Measurements from ENCODE around the gene TMEM266.
A peak's percentile ranks its signal among the peaks of the same experiment; 100 is the strongest.

Gene TMEM266

GRCh38 chr15:76185716-76186115 is 125.9 kb downstream of the TMEM266 start:
- no peaks in the 10 kb centered on the region for H3K9me3 Mint-ChIP-seq
- no peak overlapping the region for H3K27ac Mint-ChIP-seq
- H3K4me3 Mint-ChIP-seq, result no peak overlapping the region
- no peaks in the 10 kb centered on the region for H3K36me3 Mint-ChIP-seq (ENCODE audit: low read depth)
- H3K4me1 Mint-ChIP-seq (ENCODE audit: low read depth), result peaks cover 15% of the 10 kb centered on the region
- H3K27me3 Mint-ChIP-seq (ENCODE audit: low read depth), result peaks cover 44% of the 10 kb centered on the region

- no peak overlapping the region for H3K4me3 Mint-ChIP-seq
- peaks cover 43% of the 10 kb centered on the region for H3K27me3 Mint-ChIP-seq (ENCODE audit: low read depth)
- peaks cover 11% of the 10 kb centered on the region for H3K4me1 Mint-ChIP-seq (ENCODE audit: low read depth)
- no peaks in the 10 kb centered on the region for H3K9me3 Mint-ChIP-seq
- no peak overlapping the region for H3K27ac Mint-ChIP-seq
- no peaks in the 10 kb centered on the region for H3K36me3 Mint-ChIP-seq (ENCODE audit: low read depth)
Observed at GRCh38 chr15:76187163-76187562, 127.4 kb downstream of the TMEM266 start.

GRCh38 chr15:76189106-76189505 is 129.3 kb downstream of the TMEM266 start:
- H3K9me3 Mint-ChIP-seq, result no peaks in the 10 kb centered on the region
- H3K4me3 Mint-ChIP-seq, result no peak overlapping the region
- peaks cover 38% of the 10 kb centered on the region for H3K27me3 Mint-ChIP-seq (ENCODE audit: low read depth)
- H3K27ac Mint-ChIP-seq, result no peak overlapping the region
- H3K4me1 Mint-ChIP-seq (ENCODE audit: low read depth), result peaks cover 11% of the 10 kb centered on the region
- H3K36me3 Mint-ChIP-seq (ENCODE audit: low read depth), result no peaks in the 10 kb centered on the region

GRCh38 chr15:76190070-76190564 is 130.3 kb downstream of the TMEM266 start:
- Mint-ChIP-seq H3K9me3 (no peaks in the 10 kb centered on the region), H3K4me1 (ENCODE audit: low read depth) (peaks cover 11% of the 10 kb centered on the region), H3K27ac (peak overlapping the region; percentile 32), H3K36me3 (ENCODE audit: low read depth) (no peaks in the 10 kb centered on the region), H3K27me3 (ENCODE audit: low read depth) (peaks cover 37% of the 10 kb centered on the region), H3K4me3 (peak overlapping the region; percentile 47)

- no peaks in the 10 kb centered on the region for H3K9me3 Mint-ChIP-seq
- no peak overlapping the region for H3K27ac Mint-ChIP-seq
- peaks cover 31% of the 10 kb centered on the region for H3K27me3 Mint-ChIP-seq (ENCODE audit: low read depth)
- H3K36me3 Mint-ChIP-seq (ENCODE audit: low read depth), result no peaks in the 10 kb centered on the region
- peak overlapping the region; percentile 36 for H3K4me3 Mint-ChIP-seq
- H3K4me1 Mint-ChIP-seq (ENCODE audit: low read depth), result peaks cover 11% of the 10 kb centered on the region
Observed at GRCh38 chr15:76190751-76191538, 131.2 kb downstream of the TMEM266 start.

- Mint-ChIP-seq H3K9me3 (no peaks in the 10 kb centered on the region), H3K4me1 (ENCODE audit: low read depth) (peaks cover 11% of the 10 kb centered on the region), H3K27me3 (ENCODE audit: low read depth) (peaks cover 31% of the 10 kb centered on the region), H3K4me3 (no peak overlapping the region), H3K27ac (no peak overlapping the region), H3K36me3 (ENCODE audit: low read depth) (no peaks in the 10 kb centered on the region)
Observed at GRCh38 chr15:76191539-76192244, 131.9 kb downstream of the TMEM266 start.

GRCh38 chr15:76192715-76193114 is 132.9 kb downstream of the TMEM266 start:
- no peak overlapping the region for H3K4me3 Mint-ChIP-seq
- H3K4me1 Mint-ChIP-seq (ENCODE audit: low read depth), result peaks cover 11% of the 10 kb centered on the region
- H3K27ac Mint-ChIP-seq, result no peak overlapping the region
- H3K9me3 Mint-ChIP-seq, result no peaks in the 10 kb centered on the region
- no peaks in the 10 kb centered on the region for H3K36me3 Mint-ChIP-seq (ENCODE audit: low read depth)
- peaks cover 31% of the 10 kb centered on the region for H3K27me3 Mint-ChIP-seq (ENCODE audit: low read depth)

- Mint-ChIP-seq H3K9me3 (no peaks in the 10 kb centered on the region), H3K4me3 (no peak overlapping the region), H3K4me1 (ENCODE audit: low read depth) (peaks cover 11% of the 10 kb centered on the region), H3K27me3 (ENCODE audit: low read depth) (peaks cover 21% of the 10 kb centered on the region), H3K27ac (no peak overlapping the region), H3K36me3 (ENCODE audit: low read depth) (no peaks in the 10 kb centered on the region)
Observed at GRCh38 chr15:76193934-76194333, 134.1 kb downstream of the TMEM266 start.

- Mint-ChIP-seq H3K36me3 (ENCODE audit: low read depth) (no peaks in the 10 kb centered on the region), H3K27me3 (ENCODE audit: low read depth) (peaks cover 7% of the 10 kb centered on the region), H3K27ac (no peak overlapping the region), H3K9me3 (no peaks in the 10 kb centered on the region), H3K4me3 (no peak overlapping the region), H3K4me1 (ENCODE audit: low read depth) (peaks cover 5% of the 10 kb centered on the region)
Observed at GRCh38 chr15:76195506-76196268, 135.9 kb downstream of the TMEM266 start.

- no peaks in the 10 kb centered on the region for H3K4me1 Mint-ChIP-seq (ENCODE audit: low read depth)
- H3K4me3 Mint-ChIP-seq, result no peak overlapping the region
- no peaks in the 10 kb centered on the region for H3K9me3 Mint-ChIP-seq
- no peak overlapping the region for H3K27ac Mint-ChIP-seq
- no peaks in the 10 kb centered on the region for H3K36me3 Mint-ChIP-seq (ENCODE audit: low read depth)
- H3K27me3 Mint-ChIP-seq (ENCODE audit: low read depth), result no peaks in the 10 kb centered on the region
Observed at GRCh38 chr15:76196269-76197231, 136.8 kb downstream of the TMEM266 start.

GRCh38 chr15:76197703-76198455 is 138.1 kb downstream of the TMEM266 start:
- H3K4me1 Mint-ChIP-seq (ENCODE audit: low read depth), result no peaks in the 10 kb centered on the region
- H3K9me3 Mint-ChIP-seq, result no peaks in the 10 kb centered on the region
- no peaks in the 10 kb centered on the region for H3K27me3 Mint-ChIP-seq (ENCODE audit: low read depth)
- H3K36me3 Mint-ChIP-seq (ENCODE audit: low read depth), result no peaks in the 10 kb centered on the region
- H3K27ac Mint-ChIP-seq, result no peak overlapping the region
- no peak overlapping the region for H3K4me3 Mint-ChIP-seq

GRCh38 chr15:76198456-76199105 is 138.8 kb downstream of the TMEM266 start:
- H3K9me3 Mint-ChIP-seq, result no peaks in the 10 kb centered on the region

More at GRCh38 chr15:76198456-76199105, 138.8 kb downstream of the TMEM266 start:
- Mint-ChIP-seq H3K27me3 (ENCODE audit: low read depth) (no peaks in the 10 kb centered on the region), H3K27ac (no peak overlapping the region), H3K4me3 (no peak overlapping the region), H3K36me3 (ENCODE audit: low read depth) (no peaks in the 10 kb centered on the region), H3K4me1 (ENCODE audit: low read depth) (no peaks in the 10 kb centered on the region)
